Measurements from ENCODE around the gene DNAH9. TPM values are rescaled to one million over a fixed set of nuclear protein-coding genes. Genes with fewer than 3 reads are reported as not detected.

The DNAH9 gene
- polyA plus RNA-seq, 1 donor from 2014 or later, result 2.0 TPM

- Histone ChIP-seq H3K4me2 (ENCODE audit: low read length) (no peak overlapping the region), H3K79me2 (replicated peaks; ENCODE audit: insufficient read depth, low read length) (no peaks in the 10 kb centered on the region), H3K9ac (ENCODE audit: low read length) (no peak overlapping the region), H3K27ac (ENCODE audit: low read length) (no peak overlapping the region), H3F3A (ENCODE audit: insufficient read depth, low read length, poor library complexity, severe bottlenecking) (no peaks in the 10 kb centered on the region), H3K4me3 (ENCODE audit: low read length) (no peak overlapping the region), H4K20me1 (ENCODE audit: insufficient read depth) (no peaks in the 10 kb centered on the region), H3K27me3 (ENCODE audit: insufficient read depth, low read depth, low read length) (no peaks in the 10 kb centered on the region), H3K9me2 (ENCODE audit: insufficient read depth, low read length) (no peaks in the 10 kb centered on the region), H2AFZ (ENCODE audit: low read depth, low read length) (no peak overlapping the region), H3K9me3 (ENCODE audit: low read length) (no peaks in the 10 kb centered on the region), H3K36me3 (ENCODE audit: insufficient read depth, low read length) (no peaks in the 10 kb centered on the region)
- TF ChIP-seq RAD21 (conservative IDR thresholded peaks at IDR 0.05) (no peak), MXI1 (conservative IDR thresholded peaks at IDR 0.05; ENCODE audit: poor library complexity, severe bottlenecking) (no peak), SMC3 (conservative IDR thresholded peaks at IDR 0.05; ENCODE audit: poor library complexity) (no peak), POLR2AphosphoS5 (IDR thresholded peaks at IDR 0.05) (no peak)
- TF ChIP-seq, protein P1, sequence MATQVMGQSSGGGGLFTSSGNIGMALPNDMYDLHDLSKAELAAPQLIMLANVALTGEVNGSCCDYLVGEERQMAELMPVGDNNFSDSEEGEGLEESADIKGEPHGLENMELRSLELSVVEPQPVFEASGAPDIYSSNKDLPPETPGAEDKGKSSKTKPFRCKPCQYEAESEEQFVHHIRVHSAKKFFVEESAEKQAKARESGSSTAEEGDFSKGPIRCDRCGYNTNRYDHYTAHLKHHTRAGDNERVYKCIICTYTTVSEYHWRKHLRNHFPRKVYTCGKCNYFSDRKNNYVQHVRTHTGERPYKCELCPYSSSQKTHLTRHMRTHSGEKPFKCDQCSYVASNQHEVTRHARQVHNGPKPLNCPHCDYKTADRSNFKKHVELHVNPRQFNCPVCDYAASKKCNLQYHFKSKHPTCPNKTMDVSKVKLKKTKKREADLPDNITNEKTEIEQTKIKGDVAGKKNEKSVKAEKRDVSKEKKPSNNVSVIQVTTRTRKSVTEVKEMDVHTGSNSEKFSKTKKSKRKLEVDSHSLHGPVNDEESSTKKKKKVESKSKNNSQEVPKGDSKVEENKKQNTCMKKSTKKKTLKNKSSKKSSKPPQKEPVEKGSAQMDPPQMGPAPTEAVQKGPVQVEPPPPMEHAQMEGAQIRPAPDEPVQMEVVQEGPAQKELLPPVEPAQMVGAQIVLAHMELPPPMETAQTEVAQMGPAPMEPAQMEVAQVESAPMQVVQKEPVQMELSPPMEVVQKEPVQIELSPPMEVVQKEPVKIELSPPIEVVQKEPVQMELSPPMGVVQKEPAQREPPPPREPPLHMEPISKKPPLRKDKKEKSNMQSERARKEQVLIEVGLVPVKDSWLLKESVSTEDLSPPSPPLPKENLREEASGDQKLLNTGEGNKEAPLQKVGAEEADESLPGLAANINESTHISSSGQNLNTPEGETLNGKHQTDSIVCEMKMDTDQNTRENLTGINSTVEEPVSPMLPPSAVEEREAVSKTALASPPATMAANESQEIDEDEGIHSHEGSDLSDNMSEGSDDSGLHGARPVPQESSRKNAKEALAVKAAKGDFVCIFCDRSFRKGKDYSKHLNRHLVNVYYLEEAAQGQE (IDR thresholded peaks at IDR 0.05; ENCODE audit: borderline replicate concordance), result no peak
These were observed 330.2 kb downstream of the DNAH9 start for GRCh38 chr17:11928436-11928835.

GRCh38 chr17:11932337-11932898 lies 334.1 kb downstream of the DNAH9 start:
- Histone ChIP-seq H3K4me2 (ENCODE audit: low read length) (no peak overlapping the region), H3K9me2 (ENCODE audit: insufficient read depth, low read length) (no peaks in the 10 kb centered on the region), H3K9ac (ENCODE audit: low read length) (no peak overlapping the region), H2AFZ (ENCODE audit: low read depth, low read length) (no peak overlapping the region), H3K27ac (ENCODE audit: low read length) (no peak overlapping the region), H4K20me1 (ENCODE audit: insufficient read depth) (no peaks in the 10 kb centered on the region), H3K4me3 (ENCODE audit: low read length) (no peak overlapping the region), H3F3A (ENCODE audit: insufficient read depth, low read length, poor library complexity, severe bottlenecking) (no peaks in the 10 kb centered on the region), H3K79me2 (replicated peaks; ENCODE audit: insufficient read depth, low read length) (no peaks in the 10 kb centered on the region), H3K27me3 (ENCODE audit: insufficient read depth, low read depth, low read length) (no peaks in the 10 kb centered on the region), H3K36me3 (ENCODE audit: insufficient read depth, low read length) (no peaks in the 10 kb centered on the region), H3K9me3 (ENCODE audit: low read length) (no peaks in the 10 kb centered on the region)
- TF ChIP-seq, protein P1 (IDR thresholded peaks at IDR 0.05; ENCODE audit: borderline replicate concordance), result no peak
- TF ChIP-seq EZH2 (IDR thresholded peaks at IDR 0.05; ENCODE audit: borderline replicate concordance, insufficient read depth, low read length, poor library complexity, severe bottlenecking) (no peak), SMC3 (conservative IDR thresholded peaks at IDR 0.05; ENCODE audit: poor library complexity) (no peak), POLR2AphosphoS5 (IDR thresholded peaks at IDR 0.05) (no peak), RAD21 (conservative IDR thresholded peaks at IDR 0.05) (no peak), TAF1 (IDR thresholded peaks at IDR 0.05; ENCODE audit: low read depth) (no peak), EP300 (conservative IDR thresholded peaks at IDR 0.05; ENCODE audit: poor library complexity, severe bottlenecking) (no peak), MXI1 (conservative IDR thresholded peaks at IDR 0.05; ENCODE audit: poor library complexity, severe bottlenecking) (no peak)
- TF ChIP-seq, protein P2, sequence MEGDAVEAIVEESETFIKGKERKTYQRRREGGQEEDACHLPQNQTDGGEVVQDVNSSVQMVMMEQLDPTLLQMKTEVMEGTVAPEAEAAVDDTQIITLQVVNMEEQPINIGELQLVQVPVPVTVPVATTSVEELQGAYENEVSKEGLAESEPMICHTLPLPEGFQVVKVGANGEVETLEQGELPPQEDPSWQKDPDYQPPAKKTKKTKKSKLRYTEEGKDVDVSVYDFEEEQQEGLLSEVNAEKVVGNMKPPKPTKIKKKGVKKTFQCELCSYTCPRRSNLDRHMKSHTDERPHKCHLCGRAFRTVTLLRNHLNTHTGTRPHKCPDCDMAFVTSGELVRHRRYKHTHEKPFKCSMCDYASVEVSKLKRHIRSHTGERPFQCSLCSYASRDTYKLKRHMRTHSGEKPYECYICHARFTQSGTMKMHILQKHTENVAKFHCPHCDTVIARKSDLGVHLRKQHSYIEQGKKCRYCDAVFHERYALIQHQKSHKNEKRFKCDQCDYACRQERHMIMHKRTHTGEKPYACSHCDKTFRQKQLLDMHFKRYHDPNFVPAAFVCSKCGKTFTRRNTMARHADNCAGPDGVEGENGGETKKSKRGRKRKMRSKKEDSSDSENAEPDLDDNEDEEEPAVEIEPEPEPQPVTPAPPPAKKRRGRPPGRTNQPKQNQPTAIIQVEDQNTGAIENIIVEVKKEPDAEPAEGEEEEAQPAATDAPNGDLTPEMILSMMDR (IDR thresholded peaks at IDR 0.05; ENCODE audit: poor library complexity, severe bottlenecking), result no peak

Data from neural cell (in vitro differentiated cells).